H9 (cell line): ENCODE data around the gene HTRA3. TPM values are rescaled to one million over a fixed set of nuclear protein-coding genes. Genes with fewer than 3 reads are reported as not detected.

Source experiments
- DNase-seq: peaks from one replicate; pipeline ENCODE4 v3.0.0-alpha.2; 2017
- H2AFZ ChIP-seq: one replicate; pipeline ENCODE4 v1.6.1; 2013; ENCODE audit warnings: mild to moderate bottlenecking, low read length, control low read depth, moderate library complexity
- H2AK5ac ChIP-seq: 2 replicates; pipeline ENCODE4 v1.6.1; 2013; ENCODE audit warnings: low read length, control low read depth, mixed read lengths; ENCODE audit not compliant: insufficient read length
- H2BK120ac ChIP-seq: one replicate; pipeline ENCODE4 v1.6.1; 2013; ENCODE audit warnings: low read depth, mild to moderate bottlenecking, low read length, control low read depth, inconsistent platforms; ENCODE audit not compliant: poor library complexity, severe bottlenecking
- H2BK12ac ChIP-seq: 2 replicates; pipeline ENCODE4 v1.6.1; 2013; ENCODE audit warnings: low read length, control low read depth, mixed read lengths, low read depth; ENCODE audit not compliant: insufficient read length
- H2BK15ac ChIP-seq: 2 replicates; pipeline ENCODE4 v1.6.1; 2013; ENCODE audit warnings: low read depth, low read length, control low read depth
- H2BK20ac ChIP-seq: one replicate; pipeline ENCODE4 v1.6.1; 2013; ENCODE audit warnings: low read depth, mild to moderate bottlenecking, low read length, control low read depth, inconsistent platforms; ENCODE audit not compliant: poor library complexity, severe bottlenecking
- H2BK5ac ChIP-seq: 2 replicates; pipeline ENCODE4 v1.6.1; 2013; ENCODE audit warnings: low read length, control low read depth, mixed read lengths; ENCODE audit not compliant: insufficient read length
- H3K14ac ChIP-seq: 2 replicates; pipeline ENCODE4 v1.6.1; 2013; ENCODE audit warnings: low read length, control low read depth; ENCODE audit not compliant: insufficient read depth
- H3K18ac ChIP-seq: 2 replicates; pipeline ENCODE4 v1.6.1; 2013; ENCODE audit warnings: low read depth, mild to moderate bottlenecking, mixed read lengths, low read length, control low read depth; ENCODE audit not compliant: insufficient read length
- H3K23ac ChIP-seq: 2 replicates; pipeline ENCODE4 v1.6.1; 2013; ENCODE audit warnings: low read length, control low read depth, mixed read lengths, low read depth; ENCODE audit not compliant: insufficient read length
- H3K23me2 ChIP-seq: 2 replicates; pipeline ENCODE4 v1.6.1; 2013; ENCODE audit warnings: low read depth, mild to moderate bottlenecking, mixed read lengths, low read length, control low read depth; ENCODE audit not compliant: insufficient read length, poor library complexity, severe bottlenecking
- H3K27ac ChIP-seq: 2 replicates; pipeline ENCODE4 v1.5.1; 2013; ENCODE audit warnings: low read length, control low read depth, mixed read lengths, low read depth; ENCODE audit not compliant: insufficient read length
- H3K27me3 ChIP-seq: 2 replicates; pipeline ENCODE4 v1.6.1; 2013; ENCODE audit warnings: low read length, control low read depth, inconsistent platforms; ENCODE audit not compliant: insufficient read depth
- H3K4ac ChIP-seq: 2 replicates; pipeline ENCODE4 v1.6.1; 2013; ENCODE audit warnings: low read depth, mild to moderate bottlenecking, control low read depth, inconsistent platforms, low read length, moderate library complexity
- H3K4me1 ChIP-seq: 2 replicates; pipeline ENCODE4 v1.6.1; 2013; ENCODE audit warnings: low read length, control low read depth, inconsistent platforms; ENCODE audit not compliant: insufficient read depth
- H3K4me2 ChIP-seq: 2 replicates; pipeline ENCODE4 v1.6.1; 2013; ENCODE audit warnings: low read length, control low read depth, mixed read lengths; ENCODE audit not compliant: insufficient read length, insufficient read depth
- H3K56ac ChIP-seq: 2 replicates; pipeline ENCODE4 v1.6.1; 2013; ENCODE audit warnings: low read depth, mild to moderate bottlenecking, mixed read lengths, low read length, control low read depth; ENCODE audit not compliant: insufficient read length
- H3K79me1 ChIP-seq: 2 replicates; pipeline ENCODE4 v1.6.1; 2013; ENCODE audit warnings: low read depth, mild to moderate bottlenecking, moderate library complexity, low read length, control low read depth, inconsistent platforms; ENCODE audit not compliant: insufficient read depth, poor library complexity, severe bottlenecking
- H3K79me2 ChIP-seq: 2 replicates; pipeline ENCODE4 v1.6.1; 2013; ENCODE audit warnings: low read length, control low read depth, inconsistent platforms; ENCODE audit not compliant: insufficient read depth
- H3K9ac ChIP-seq: 2 replicates; pipeline ENCODE4 v1.6.1; 2013; ENCODE audit warnings: low read length, control low read depth, mixed read lengths; ENCODE audit not compliant: insufficient read length; ENCODE audit errors: extremely low read depth
- H3K9me3 ChIP-seq: one replicate; pipeline ENCODE4 v1.6.1; 2013; ENCODE audit warnings: low read depth, low read length, inconsistent platforms; ENCODE audit not compliant: control insufficient read depth
- H3T11ph ChIP-seq: one replicate; pipeline ENCODE4 v1.6.1; 2013; ENCODE audit warnings: mild to moderate bottlenecking, low read length, control low read depth, inconsistent platforms
- H4K20me1 ChIP-seq: one replicate; pipeline ENCODE4 v1.6.1; 2013; ENCODE audit not compliant: control insufficient read depth, insufficient read length, insufficient read depth
- H4K5ac ChIP-seq: 2 replicates; pipeline ENCODE4 v1.6.1; 2013; ENCODE audit warnings: low read depth, mild to moderate bottlenecking, mixed read lengths, low read length, control low read depth; ENCODE audit not compliant: insufficient read length
- H4K8ac ChIP-seq: replicated peaks from 2 replicates; pipeline ENCODE4 v1.6.1; 2013; ENCODE audit warnings: low read length, control low read depth, mixed read lengths, low read depth; ENCODE audit not compliant: insufficient read length
- H4K91ac ChIP-seq: 2 replicates; pipeline ENCODE4 v1.6.1; 2013; ENCODE audit warnings: low read depth, mild to moderate bottlenecking, moderate library complexity, mixed read lengths, low read length, control low read depth; ENCODE audit not compliant: insufficient read length
- H3K27ac Mint-ChIP-seq, 3 experiments: 2 replicates in 2 of 3; 3 replicates in 1 of 3; pipeline ENCODE4 v1.8.0; 2020 to 2021; ENCODE audit warnings: mixed read lengths in 3 of 3, mild to moderate bottlenecking in 1 of 3, moderate library complexity in 1 of 3
- H3K27me3 Mint-ChIP-seq: 2 replicates; pipeline ENCODE4 v1.8.0; 2021; ENCODE audit warnings: low read depth, mild to moderate bottlenecking, moderate library complexity, mixed read lengths
- H3K36me3 Mint-ChIP-seq, 3 experiments: 2 replicates in 2 of 3; 3 replicates in 1 of 3; pipeline ENCODE4 v1.8.0; 2020 to 2021; ENCODE audit warnings: low read depth in 3 of 3, mixed read lengths in 3 of 3; ENCODE audit not compliant: insufficient read depth in 1 of 3
- H3K4me1 Mint-ChIP-seq, 2 experiments: 2 replicates each; pipeline ENCODE4 v1.8.0; 2020; ENCODE audit warnings: mixed read lengths in 2 of 2
- H3K4me3 Mint-ChIP-seq, 2 experiments: 2 replicates in 1 of 2; 3 replicates in 1 of 2; pipeline ENCODE4 v1.8.0; 2020 to 2021; ENCODE audit warnings: mild to moderate bottlenecking in 2 of 2, mixed read lengths in 2 of 2, moderate library complexity in 1 of 2
- H3K9me3 Mint-ChIP-seq, 2 experiments: 2 replicates in 1 of 2; 3 replicates in 1 of 2; pipeline ENCODE4 v1.8.0; 2020; ENCODE audit warnings: mild to moderate bottlenecking in 2 of 2, mixed read lengths in 2 of 2, moderate library complexity in 1 of 2
- CTCF ChIP-seq: fragments of 200-600 bp; sonication (generic); conservative IDR thresholded peaks from 3 replicates; pipeline ENCODE4 v1.8.0; 2021; ENCODE audit warnings: antibody characterized with exemption, mild to moderate bottlenecking
- WGBS: extraction: QIAGEN DNeasy Blood & Tissue Kit; methylation state at CpG from one replicate; pipeline ENCODE4 v1.1.7; 2013; ENCODE audit warnings: missing lambda C conversion rate, low lambda C conversion rate, mixed read lengths; ENCODE audit not compliant: insufficient read length; ENCODE audit errors: extremely low coverage; 5-methylcytosine and 5-hydroxymethylcytosine counted together
- total RNA-seq: library from RNA; stranded (reverse); gene quantifications from 2 replicates; pipeline ENCODE4 v1.2.1, GENCODE V29; 2021

HTRA3 gene
- total RNA-seq, 1 experiment from 2014 or later, result 3.0 TPM

GRCh38 chr4:8237256-8237989, 32.1 kb upstream of the HTRA3 start:
- Histone ChIP-seq H3K4ac (no peak overlapping the region), H3K23me2 (no peaks in the 10 kb centered on the region), H3K9ac (no peak overlapping the region), H3K9me3 (no peaks in the 10 kb centered on the region), H3K4me2 (no peak overlapping the region), H3K14ac (no peak overlapping the region), H2BK15ac (no peak overlapping the region), H3K18ac (no peak overlapping the region), H3K4me1 (no peaks in the 10 kb centered on the region), H2AFZ (no peak overlapping the region), H3K79me1 (no peaks in the 10 kb centered on the region), H2BK120ac (no peak overlapping the region), H3K23ac (no peak overlapping the region), H3K79me2 (no peaks in the 10 kb centered on the region), H3K27me3 (no peaks in the 10 kb centered on the region), H2BK12ac (no peak overlapping the region), H3K27ac (no peak overlapping the region), H4K91ac (no peak overlapping the region), H2BK20ac (no peak overlapping the region), H3T11ph (no peak overlapping the region), H4K8ac (no peak overlapping the region), H2AK5ac (no peak overlapping the region), H3K56ac (no peak overlapping the region), H2BK5ac (no peak overlapping the region), H4K5ac (no peak overlapping the region), H4K20me1 (no peaks in the 10 kb centered on the region)
- H3K27ac Mint-ChIP-seq, result no peak overlapping the region
- DNase-seq, result no peak
- no peak overlapping the region for H3K4me3 Mint-ChIP-seq
- peaks cover 2 to 6% of the 10 kb centered on the region in 2 experiments; a peak in 2 of 4 replicates for H3K4me1 Mint-ChIP-seq
- H3K9me3 Mint-ChIP-seq, result 0 out of 5 replicates have a peak, but pooled peaks cover 0 to 2% of the 10 kb centered on the region in 2 experiments
- peaks cover 3% of the 10 kb centered on the region; the same call in 1 of the 2 replicates for H3K27me3 Mint-ChIP-seq
- no peaks in the 10 kb centered on the region for H3K36me3 Mint-ChIP-seq
- WGBS, result no CpG with 5 or more reads among the region's 29 CpGs
- TF ChIP-seq CTCF, result no peak
